Fibroblast of lung (primary cell): ENCODE measurements around the gene HACD2. TPM values are rescaled to one million over a fixed set of nuclear protein-coding genes. Genes with fewer than 3 reads are reported as not detected.

Experiments used
- DNase-seq, 2 donors: peaks; one replicate each; pipeline versions ENCODE4 v3.0.0 to v3.0.0-alpha.2; 2010; ENCODE audit warnings: low read depth in 2 of 2
- H2AFZ ChIP-seq: 2 replicates; pipeline ENCODE4 v1.5.1; 2012; ENCODE audit warnings: low read length, control low read depth, inconsistent platforms
- H3K27ac ChIP-seq: 2 replicates; pipeline ENCODE4 v1.5.1; 2011; ENCODE audit warnings: low read length, control low read depth; ENCODE audit not compliant: insufficient read depth
- H3K27me3 ChIP-seq: 2 replicates; pipeline ENCODE4 v1.5.1; 2011; ENCODE audit warnings: mild to moderate bottlenecking, low read length; ENCODE audit not compliant: control insufficient read depth, insufficient read depth
- H3K36me3 ChIP-seq: 2 replicates; pipeline ENCODE4 v1.5.1; 2011; ENCODE audit warnings: low read length; ENCODE audit not compliant: control insufficient read depth, insufficient read depth
- H3K4me1 ChIP-seq: 2 replicates; pipeline ENCODE4 v1.5.1; 2011; ENCODE audit warnings: low read length; ENCODE audit not compliant: control insufficient read depth, insufficient read depth; ENCODE audit errors: extremely low read depth
- H3K4me2 ChIP-seq: 2 replicates; pipeline ENCODE4 v1.5.1; 2011; ENCODE audit warnings: low read length, control low read depth; ENCODE audit not compliant: insufficient read depth; ENCODE audit errors: extremely low read depth
- H3K4me3 ChIP-seq, 4 experiments: fragments of 200-600 bp in 1 of 4; sonication (generic) in 1 of 4; replicated peaks in 1 of 4; 2 replicates each; pipeline ENCODE4 v1.5.1; 2011 to 2016; ENCODE audit warnings: low read length in 4 of 4, low read depth in 3 of 4, mild to moderate bottlenecking in 3 of 4, control low read depth in 2 of 4, inconsistent platforms in 1 of 4, mixed read lengths in 1 of 4; ENCODE audit not compliant: insufficient read depth in 1 of 4; ENCODE audit errors: control extremely low read depth in 1 of 4
- H3K79me2 ChIP-seq: 2 replicates; pipeline ENCODE4 v1.5.1; 2012; ENCODE audit warnings: mild to moderate bottlenecking, low read length, inconsistent platforms; ENCODE audit not compliant: control insufficient read depth, insufficient read depth
- H3K9ac ChIP-seq: 2 replicates; pipeline ENCODE4 v1.5.1; 2011; ENCODE audit warnings: mild to moderate bottlenecking, low read length, control low read depth; ENCODE audit not compliant: insufficient read depth
- H3K9me3 ChIP-seq: 2 replicates; pipeline ENCODE4 v1.5.1; 2012; ENCODE audit warnings: low read depth, low read length; ENCODE audit not compliant: control insufficient read depth, insufficient read depth
- H4K20me1 ChIP-seq: 2 replicates; pipeline ENCODE4 v1.5.1; 2011; ENCODE audit warnings: low read length; ENCODE audit not compliant: control insufficient read depth, insufficient read depth; ENCODE audit errors: extremely low read depth
- EZH2 ChIP-seq: IDR thresholded peaks from 2 replicates; pipeline ENCODE4 v1.5.1; 2012; ENCODE audit warnings: low read length, control low read depth, mild to moderate bottlenecking; ENCODE audit errors: missing control alignments
- polyA plus RNA-seq, 2 donors: library from polyadenylated mRNA; depleted of rRNA in 1 of 2; stranded (reverse) in 1 of 2; unstranded in 1 of 2; fragments of >200 nt; gene quantifications; 2 replicates each; pipeline ENCODE4 v1.2.1, GENCODE V29; 2011 to 2012; ENCODE audit warnings: missing spikeins in 1 of 2
- total RNA-seq: library from RNA; depleted of rRNA; stranded (reverse); fragments of >200 nt; gene quantifications from 2 replicates; pipeline ENCODE4 v1.2.1, GENCODE V29; 2014
- TF ChIP-seq, protein P1 (sequence below), 2 donors: IDR thresholded peaks in 1 of 2; conservative IDR thresholded peaks in 1 of 2; 1 replicate in 1 of 2; 2 replicates in 1 of 2; pipeline ENCODE4 v1.5.1; 2011 to 2012; ENCODE audit warnings: low read length in 2 of 2, control low read depth in 1 of 2, inconsistent platforms in 1 of 2, low read depth in 1 of 2, mild to moderate bottlenecking in 1 of 2

HACD2 gene
- total and polyA plus RNA-seq, 2 donors (not counting 1 experiment from before 2014, with no cell fraction given), result 22.0 to 48.7 TPM

- TF ChIP-seq, protein P1, sequence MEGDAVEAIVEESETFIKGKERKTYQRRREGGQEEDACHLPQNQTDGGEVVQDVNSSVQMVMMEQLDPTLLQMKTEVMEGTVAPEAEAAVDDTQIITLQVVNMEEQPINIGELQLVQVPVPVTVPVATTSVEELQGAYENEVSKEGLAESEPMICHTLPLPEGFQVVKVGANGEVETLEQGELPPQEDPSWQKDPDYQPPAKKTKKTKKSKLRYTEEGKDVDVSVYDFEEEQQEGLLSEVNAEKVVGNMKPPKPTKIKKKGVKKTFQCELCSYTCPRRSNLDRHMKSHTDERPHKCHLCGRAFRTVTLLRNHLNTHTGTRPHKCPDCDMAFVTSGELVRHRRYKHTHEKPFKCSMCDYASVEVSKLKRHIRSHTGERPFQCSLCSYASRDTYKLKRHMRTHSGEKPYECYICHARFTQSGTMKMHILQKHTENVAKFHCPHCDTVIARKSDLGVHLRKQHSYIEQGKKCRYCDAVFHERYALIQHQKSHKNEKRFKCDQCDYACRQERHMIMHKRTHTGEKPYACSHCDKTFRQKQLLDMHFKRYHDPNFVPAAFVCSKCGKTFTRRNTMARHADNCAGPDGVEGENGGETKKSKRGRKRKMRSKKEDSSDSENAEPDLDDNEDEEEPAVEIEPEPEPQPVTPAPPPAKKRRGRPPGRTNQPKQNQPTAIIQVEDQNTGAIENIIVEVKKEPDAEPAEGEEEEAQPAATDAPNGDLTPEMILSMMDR (conservative IDR thresholded peaks at IDR 0.05 in 1 of 2, IDR thresholded peaks at IDR 0.05 in 1 of 2; ENCODE audit: low read depth in 1 of 2, low read length in 2 of 2), result no peak
- Histone ChIP-seq H3K79me2 (no peaks in the 10 kb centered on the region), H3K27ac (no peak overlapping the region), H3K4me2 (no peak overlapping the region), H3K9me3 (no peaks in the 10 kb centered on the region), H3K4me1 (peaks cover 3% of the 10 kb centered on the region), H4K20me1 (no peaks in the 10 kb centered on the region), H3K36me3 (peaks cover 4% of the 10 kb centered on the region), H2AFZ (no peak overlapping the region), H3K27me3 (no peaks in the 10 kb centered on the region), H3K4me3 (no peak overlapping the region), H3K9ac (no peak overlapping the region)
- peak in 1 of 2 donors; percentile 36 for DNase-seq
Measured at GRCh38 chr3:123547881-123548519, 36.9 kb downstream of the HACD2 start.

DNA sequence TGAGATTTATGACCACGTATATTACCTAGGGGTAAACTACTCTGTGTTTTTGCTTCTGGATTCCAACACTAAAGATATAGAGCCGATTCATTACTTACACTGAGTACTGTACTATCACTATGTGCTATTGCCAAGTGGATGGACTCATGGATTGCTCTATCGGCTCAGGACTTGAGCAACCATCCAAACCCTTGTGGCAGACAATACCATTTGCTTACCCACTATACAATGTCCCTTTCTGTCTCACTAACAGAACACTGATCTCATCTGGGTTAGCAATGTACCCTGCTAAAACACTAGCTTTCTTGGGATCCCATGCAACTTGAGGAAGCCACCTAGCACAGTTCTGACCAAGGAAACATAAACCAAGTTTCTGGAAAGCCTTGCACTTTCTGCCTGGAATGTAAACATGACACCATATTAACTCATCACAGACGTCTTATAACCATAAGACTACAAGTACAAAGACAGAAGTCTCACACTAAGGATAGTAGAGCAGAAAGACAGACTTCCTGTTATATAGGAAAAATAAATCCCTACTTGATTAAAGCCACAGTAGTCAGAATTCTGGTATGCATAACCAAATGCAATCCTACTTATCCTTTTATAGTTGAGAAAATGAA lies 38.6 kb downstream of the HACD2 start:
- H2AFZ ChIP-seq, result no peak overlapping the region
- no peak overlapping the region for H3K9ac ChIP-seq
- TF ChIP-seq EZH2, result no peak
- TF ChIP-seq, protein P1 (conservative IDR thresholded peaks at IDR 0.05 in 1 of 2, IDR thresholded peaks at IDR 0.05 in 1 of 2; ENCODE audit: low read depth in 1 of 2, low read length in 2 of 2), result no peak
- no peak overlapping the region for H3K4me3 ChIP-seq
- H3K79me2 ChIP-seq, result no peaks in the 10 kb centered on the region
- no peak overlapping the region for H3K4me2 ChIP-seq
- peaks cover 4% of the 10 kb centered on the region for H3K36me3 ChIP-seq
- no peaks in the 10 kb centered on the region for H3K9me3 ChIP-seq
- DNase-seq, result peak; percentile 64 to 77
- H3K4me1 ChIP-seq, result peaks cover 3% of the 10 kb centered on the region
- no peaks in the 10 kb centered on the region for H3K27me3 ChIP-seq
- H3K27ac ChIP-seq, result no peak overlapping the region
- H4K20me1 ChIP-seq, result no peaks in the 10 kb centered on the region

- no peak overlapping the region for H3K4me3 ChIP-seq
- peaks cover 5% of the 10 kb centered on the region for H3K4me1 ChIP-seq
- no peak overlapping the region for H2AFZ ChIP-seq
- H3K27me3 ChIP-seq, result no peaks in the 10 kb centered on the region
- DNase-seq, result no peak
- H3K9me3 ChIP-seq, result no peaks in the 10 kb centered on the region
- H3K79me2 ChIP-seq, result no peaks in the 10 kb centered on the region
- H3K36me3 ChIP-seq, result no peaks in the 10 kb centered on the region
- no peak overlapping the region for H3K4me2 ChIP-seq
- TF ChIP-seq, protein P1 (conservative IDR thresholded peaks at IDR 0.05 in 1 of 2, IDR thresholded peaks at IDR 0.05 in 1 of 2; ENCODE audit: low read depth in 1 of 2, low read length in 2 of 2), result no peak
- TF ChIP-seq EZH2, result no peak
- H3K27ac ChIP-seq, result no peak overlapping the region
- no peaks in the 10 kb centered on the region for H4K20me1 ChIP-seq
- H3K9ac ChIP-seq, result no peak overlapping the region
Measured at GRCh38 chr3:123543950-123544349, 40.9 kb downstream of the HACD2 start.
